NCI-H187 (cell line): ENCODE data around the gene CYP1B1.
A peak's percentile ranks its signal among the peaks of the same experiment; 100 is the strongest.
"Not testable (repeated sequence)": the region's sequence is repeated elsewhere in the genome, so short reads cannot be mapped to it uniquely, and the experiment has no call there.

Source experiments
- DNase-seq, 2 experiments: peaks; one replicate each; lab custom pipeline; 2025; lab: John Stamatoyannopoulos, UW

Gene CYP1B1

DNA sequence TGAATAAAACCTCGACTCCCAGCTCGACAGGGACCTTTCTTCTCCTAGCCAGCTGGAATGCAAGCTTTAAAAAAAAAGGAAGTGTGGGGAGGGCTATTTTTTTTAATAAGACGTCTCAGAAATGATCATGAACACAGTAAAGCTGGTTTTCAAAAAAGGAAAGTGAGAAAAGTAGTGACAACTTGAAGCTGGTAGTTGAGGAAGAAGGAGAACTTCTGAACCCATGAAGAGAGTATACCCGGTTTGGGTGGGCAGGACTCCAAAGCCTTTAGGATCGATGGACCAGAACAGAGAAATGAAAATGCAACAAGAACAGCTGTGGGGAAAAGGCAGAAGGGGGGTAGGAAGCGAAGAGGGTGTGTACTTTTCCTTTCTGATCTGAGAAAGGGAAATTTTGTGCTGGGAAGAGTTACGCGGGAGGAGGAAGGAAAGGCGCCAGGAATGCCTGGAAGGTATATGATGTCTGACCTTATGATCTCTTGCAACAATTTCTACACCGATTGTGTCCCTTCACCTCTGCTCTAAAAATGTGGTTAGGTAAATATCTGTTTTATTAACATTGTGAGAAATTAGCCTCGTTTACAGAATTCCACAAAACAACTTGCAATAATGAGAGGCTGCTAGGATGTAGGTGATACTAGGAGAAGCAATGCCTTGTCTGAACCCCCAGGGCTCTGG lies 22.6 kb upstream of the CYP1B1 start:
- DNase-seq: no peak

DNA sequence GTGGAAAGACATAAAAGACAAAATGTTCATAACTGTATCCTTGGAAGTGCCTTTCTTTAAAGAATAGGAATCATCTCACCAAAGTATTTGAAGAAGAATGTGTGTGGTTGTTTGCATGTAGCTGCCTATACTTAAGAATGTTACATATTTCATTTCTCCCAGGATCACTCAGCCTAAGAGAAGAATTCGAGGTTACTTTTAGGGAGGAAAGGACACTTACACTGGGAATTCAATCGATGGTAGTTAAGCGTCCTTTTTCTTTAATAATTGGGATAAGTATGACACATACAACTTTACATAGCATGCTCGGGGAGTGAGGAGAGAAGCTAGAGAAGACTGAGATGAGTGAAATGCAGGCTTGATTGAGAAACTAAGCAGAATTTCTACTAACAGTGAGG lies 22.0 kb upstream of the CYP1B1 start:
- DNase-seq: no peak

DNA sequence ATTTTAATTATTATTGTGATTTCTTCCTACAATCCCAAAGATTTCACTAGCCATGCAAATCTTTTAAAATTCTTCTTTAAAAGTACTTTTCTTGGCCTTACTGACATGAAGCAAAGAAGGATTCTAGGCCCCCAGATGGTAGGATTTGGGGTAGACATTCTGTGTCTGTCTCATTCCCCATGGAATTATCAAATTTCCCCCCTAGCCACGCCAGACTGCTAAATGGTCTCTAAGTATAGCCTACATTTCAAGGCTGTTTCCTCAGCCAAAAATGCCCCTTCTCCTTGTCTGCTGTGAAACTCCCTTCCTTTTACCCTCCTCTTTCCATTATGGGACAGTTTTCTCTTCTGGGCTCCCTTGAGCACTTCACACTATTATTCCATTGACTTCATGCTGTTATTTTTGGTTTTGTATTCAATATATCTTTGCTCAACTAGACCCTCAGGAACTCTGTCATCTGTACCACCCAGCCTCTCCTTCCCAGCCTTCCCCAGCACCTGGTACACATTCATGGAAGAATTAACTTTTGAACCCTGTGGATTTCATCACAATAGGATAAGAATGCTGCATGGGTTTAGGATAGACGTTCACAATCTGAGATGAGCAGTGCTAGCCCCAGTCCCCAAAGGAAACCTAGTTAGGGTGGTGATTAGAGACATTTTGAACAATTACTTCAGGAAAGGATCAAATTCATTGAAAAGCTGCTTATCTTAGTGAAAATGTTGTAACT lies 21.5 kb upstream of the CYP1B1 start:
- no peak for DNase-seq

DNA sequence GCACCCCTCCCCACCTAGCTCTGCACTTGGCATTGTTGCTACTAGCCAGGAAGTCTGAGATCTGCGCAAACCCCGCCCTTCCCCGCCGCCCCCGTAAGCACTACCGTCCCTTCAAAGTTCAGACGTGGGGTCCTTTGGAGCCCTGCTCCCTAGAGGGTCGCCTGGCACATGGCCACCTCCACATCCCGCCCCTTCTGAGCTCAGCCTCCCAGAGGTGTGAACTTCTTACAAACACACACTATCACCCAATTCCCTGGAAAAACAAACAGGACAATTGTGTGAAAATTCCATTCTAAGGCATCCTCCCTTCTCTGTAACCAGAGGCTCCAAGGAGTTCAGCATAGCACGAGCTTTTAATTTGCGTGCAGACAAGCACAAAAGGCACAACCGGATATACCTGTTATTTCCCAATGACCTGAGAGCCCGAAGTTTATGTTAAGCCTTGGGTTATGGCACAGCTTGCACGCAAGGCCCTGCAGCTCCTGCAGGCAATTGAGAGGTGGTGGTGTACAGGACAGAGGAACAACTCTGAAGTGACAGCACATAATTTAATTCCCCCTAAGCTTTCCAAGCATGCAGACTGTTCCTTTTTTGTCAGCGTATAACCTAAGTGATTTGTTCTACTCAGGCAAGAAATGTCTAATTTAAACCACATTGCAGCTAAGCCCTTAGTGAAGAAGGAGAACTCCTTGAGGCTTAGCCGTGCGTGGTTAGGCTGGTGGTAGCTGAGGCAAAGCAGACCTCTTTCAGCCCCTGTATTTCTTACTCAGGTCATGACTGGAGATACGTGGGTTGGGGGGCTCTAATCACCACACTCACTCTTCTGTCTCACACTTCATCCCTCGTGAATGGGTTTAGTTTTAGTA lies 20.3 kb upstream of the CYP1B1 start:
- DNase-seq: no peak

DNA sequence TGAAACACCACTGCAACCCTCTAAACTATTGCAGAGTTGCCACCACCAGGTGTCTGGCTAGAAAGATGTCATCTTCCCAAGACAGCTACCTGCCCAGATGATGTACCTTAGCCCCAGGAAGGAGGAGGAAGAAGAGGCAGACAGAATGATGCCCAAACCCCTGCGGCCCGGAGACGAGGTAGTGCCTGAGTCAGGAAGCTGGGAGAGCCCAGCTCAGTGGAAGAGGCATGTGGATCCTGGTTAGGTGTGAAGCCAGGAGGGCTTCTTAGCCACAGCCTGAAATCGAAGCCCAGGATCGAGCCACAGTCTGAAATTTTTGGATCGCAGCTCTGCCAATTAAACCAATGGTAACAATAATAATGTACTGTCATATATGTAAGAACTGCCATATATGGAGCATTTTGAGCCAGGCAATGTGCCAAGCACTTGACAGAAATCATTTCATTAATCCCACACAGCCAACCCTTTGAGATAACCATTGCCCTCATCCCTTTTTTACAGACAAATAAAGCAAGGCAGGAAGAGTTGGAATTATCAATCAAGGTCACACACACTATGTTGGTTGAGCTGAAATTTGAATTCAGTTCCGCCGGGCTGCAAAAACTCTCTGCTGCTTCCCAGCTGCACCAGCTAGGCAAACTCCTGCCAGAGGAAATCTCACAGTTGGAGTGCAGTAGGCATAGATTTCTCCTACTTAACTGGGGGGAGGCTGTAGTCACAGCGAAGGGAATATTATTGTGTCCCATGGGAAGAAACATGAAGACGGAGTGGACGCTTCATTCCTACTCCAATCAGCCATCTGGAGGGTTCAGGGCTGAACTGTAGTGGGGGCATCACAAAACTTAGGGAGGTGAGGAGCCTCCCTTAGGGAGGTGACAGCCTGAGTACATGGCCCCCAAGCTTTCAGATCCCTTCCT lies 19.4 kb upstream of the CYP1B1 start:
- no peak for DNase-seq

- no peak for DNase-seq
Observed at GRCh38 chr2:38093527-38094165, 17.7 kb upstream of the CYP1B1 start.

GRCh38 chr2:38092196-38092902 lies 16.4 kb upstream of the CYP1B1 start:
- DNase-seq: no peak

DNA sequence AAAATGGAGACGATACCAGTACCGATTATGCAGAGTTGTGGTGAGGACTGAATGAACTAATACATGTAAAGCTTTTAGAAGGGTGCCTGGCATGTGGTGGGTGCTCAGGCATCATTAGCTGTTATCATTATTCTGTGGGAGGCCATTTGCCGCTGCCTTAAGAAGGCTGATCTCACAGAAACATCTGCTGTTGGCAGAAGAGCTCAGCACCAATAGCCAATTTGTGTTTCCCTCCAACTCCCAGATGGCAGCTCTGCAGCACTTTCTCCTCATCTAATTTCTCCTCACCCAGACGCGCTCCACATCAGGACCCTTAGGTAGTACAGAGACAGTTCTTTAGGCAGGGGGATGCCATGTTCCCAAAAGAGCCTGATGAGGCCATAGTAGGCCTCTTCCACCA lies 15.8 kb upstream of the CYP1B1 start:
- DNase-seq: no peak

DNA sequence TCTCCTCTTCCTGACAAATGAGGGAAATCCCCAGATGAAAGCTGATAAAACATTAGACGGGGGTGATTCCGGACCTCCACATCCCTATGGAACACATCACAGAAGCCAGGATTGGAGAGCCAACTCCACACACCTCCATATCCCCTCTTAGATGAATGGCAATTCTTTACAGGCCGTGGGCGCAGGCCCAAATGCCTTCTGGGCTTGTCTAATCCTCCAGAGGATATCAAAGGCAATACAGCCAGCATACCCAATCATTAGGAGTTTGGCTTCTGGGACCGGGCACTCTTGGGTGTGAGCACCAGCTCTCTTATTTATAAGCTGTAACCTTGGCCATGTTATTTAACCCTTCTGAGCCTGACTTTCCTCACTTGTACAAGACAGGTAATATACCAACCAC lies 15.0 kb upstream of the CYP1B1 start:
- no peak for DNase-seq

GRCh38 chr2:38090212-38090611 lies 14.3 kb upstream of the CYP1B1 start:
- not testable (repeated sequence) for DNase-seq

DNA sequence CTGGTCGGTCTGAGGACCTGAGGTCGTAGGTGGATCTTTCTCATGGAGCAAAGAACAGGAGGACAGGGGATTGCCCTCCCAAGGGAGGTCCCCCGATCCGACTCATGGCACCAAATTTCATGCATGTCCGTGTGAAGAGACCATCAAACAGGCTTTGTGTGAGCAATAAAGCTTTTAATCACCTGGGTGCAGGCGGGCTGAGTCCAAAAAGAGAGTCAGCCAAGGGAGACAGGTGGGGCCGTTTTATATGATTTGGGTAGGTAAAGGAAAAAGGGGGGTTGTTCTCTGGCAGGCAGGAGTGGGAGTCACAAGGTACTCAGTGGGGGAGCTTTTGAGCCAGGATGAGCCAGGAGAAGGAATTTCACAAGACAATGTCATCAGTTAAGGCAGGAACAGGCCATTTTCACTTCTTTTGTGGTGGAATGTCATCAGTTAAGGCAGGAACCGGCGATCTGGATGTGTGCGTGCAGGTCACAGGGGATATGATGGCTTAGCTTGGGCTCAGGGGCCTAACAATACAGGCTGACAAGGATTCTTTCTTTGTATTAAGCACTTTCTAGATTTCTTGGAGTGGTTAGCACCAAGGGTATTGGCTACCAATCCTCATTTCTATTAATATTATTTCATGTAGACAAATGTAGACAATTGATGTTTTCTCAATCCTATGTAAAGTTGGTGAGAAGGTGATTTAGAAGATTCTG lies 10.2 kb upstream of the CYP1B1 start:
- not testable (repeated sequence) for DNase-seq

GRCh38 chr2:38084556-38084955 lies 8.6 kb upstream of the CYP1B1 start:
- DNase-seq: not testable (repeated sequence)

GRCh38 chr2:38082727-38083126 lies 6.8 kb upstream of the CYP1B1 start:
- not testable (repeated sequence) for DNase-seq

- no peak for DNase-seq
Observed at GRCh38 chr2:38080346-38080745, 4.4 kb upstream of the CYP1B1 start.

GRCh38 chr2:38079116-38080052 lies 3.4 kb upstream of the CYP1B1 start:
- DNase-seq: no peak

GRCh38 chr2:38077431-38077769 lies 1.4 kb upstream of the CYP1B1 start:
- DNase-seq: no peak

GRCh38 chr2:38076710-38077430 lies 919 bp upstream of the CYP1B1 start:
- DNase-seq: peak in 1 of 2 experiments; percentile 9

DNA sequence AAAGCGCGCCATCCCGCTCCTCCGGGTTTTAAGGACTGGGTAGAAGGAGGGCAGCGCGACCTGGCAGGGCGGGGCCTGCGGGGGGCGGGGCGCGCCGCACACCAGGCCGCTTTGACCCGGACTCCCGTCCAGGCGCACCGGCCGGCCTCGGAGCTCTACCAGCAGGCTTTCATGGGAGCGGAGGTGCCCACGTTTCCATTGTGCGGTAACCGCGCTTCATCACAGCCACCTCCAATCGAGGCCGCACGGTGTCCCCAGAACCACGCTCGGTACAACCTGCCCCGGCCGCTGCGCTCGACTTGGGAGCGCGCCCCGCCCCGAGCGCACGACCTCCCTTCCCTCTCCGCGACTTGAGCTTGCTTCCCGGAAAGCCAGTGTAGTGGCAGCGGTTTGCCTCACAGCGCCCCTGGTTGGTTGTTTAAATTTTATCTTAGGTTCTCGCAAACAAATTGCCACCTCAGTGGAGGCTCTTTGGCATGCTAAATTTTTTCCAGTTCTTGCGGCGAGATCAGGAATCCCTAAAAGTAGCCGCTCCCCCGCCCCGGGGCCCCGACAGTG lies 280 bp upstream of the CYP1B1 start:
- peak; percentile 35 to 59 for DNase-seq
